COLO829 (cell line): ENCODE data around the gene NEDD9.
A peak's percentile ranks its signal among the peaks of the same experiment; 100 is the strongest.

Source experiments
- DNase-seq: peaks from one replicate; pipeline ENCODE4 v3.0.0; 2012; ENCODE audit warnings: low spot score

Gene NEDD9

DNA sequence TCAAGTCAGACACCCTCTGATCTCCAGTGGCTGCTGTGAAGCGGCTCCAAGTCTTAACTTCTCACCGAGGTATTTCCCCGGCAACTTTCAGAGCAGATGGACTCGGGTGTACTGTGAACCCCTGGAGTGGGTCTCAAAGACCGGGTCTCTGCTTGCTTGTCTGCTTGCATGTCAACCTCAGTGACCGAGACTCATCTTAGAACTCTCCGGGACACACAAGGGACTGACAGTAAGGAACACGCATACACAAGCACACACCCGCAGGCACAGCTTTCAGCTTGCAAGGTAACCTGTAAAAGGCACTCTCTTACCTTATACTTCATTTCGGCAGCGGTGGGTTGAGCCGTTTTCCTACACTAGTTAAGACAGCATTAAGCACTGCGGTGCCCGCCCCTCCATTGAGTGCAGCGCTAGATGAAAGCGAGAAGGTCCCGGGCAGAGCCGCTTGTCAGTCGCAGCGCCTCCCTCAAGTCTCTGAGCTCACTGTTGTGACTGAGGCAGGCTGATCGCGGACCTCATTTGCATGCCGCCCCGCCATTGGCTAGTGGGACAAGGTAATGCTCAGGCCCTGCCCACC is at the start of gene NEDD9:
Gene NEDD9, minus strand, starts transcription at position 476 of the 577 bp plus-strand sequence. Its CDS starts 153 bp downstream, at position 323.
- peak; percentile 98 for DNase-seq

- DNase-seq: no peak
Measured at GRCh38 chr6:11282245-11282644, 49.8 kb upstream of the NEDD9 start.

DNA sequence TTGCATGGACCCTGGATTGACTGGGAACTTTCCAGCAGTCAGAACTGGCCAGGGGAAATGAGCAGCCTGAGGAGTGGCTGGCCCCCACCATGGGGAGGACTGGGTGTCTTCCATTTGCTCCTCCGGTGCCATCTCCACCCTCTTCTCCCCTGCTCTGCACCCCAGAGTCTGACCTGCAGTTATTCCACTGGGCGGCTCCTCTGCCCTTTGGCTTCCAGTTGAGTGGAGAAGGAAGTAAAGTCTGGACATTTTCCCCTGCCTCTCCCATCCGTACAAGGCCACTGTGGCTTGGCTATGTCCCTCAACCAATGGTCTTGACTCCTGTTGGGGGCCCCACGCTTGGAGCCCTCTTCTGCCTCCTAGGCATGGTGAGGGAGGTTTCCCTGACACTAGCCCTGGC is 47.9 kb upstream of the NEDD9 start:
- DNase-seq: no peak

DNA sequence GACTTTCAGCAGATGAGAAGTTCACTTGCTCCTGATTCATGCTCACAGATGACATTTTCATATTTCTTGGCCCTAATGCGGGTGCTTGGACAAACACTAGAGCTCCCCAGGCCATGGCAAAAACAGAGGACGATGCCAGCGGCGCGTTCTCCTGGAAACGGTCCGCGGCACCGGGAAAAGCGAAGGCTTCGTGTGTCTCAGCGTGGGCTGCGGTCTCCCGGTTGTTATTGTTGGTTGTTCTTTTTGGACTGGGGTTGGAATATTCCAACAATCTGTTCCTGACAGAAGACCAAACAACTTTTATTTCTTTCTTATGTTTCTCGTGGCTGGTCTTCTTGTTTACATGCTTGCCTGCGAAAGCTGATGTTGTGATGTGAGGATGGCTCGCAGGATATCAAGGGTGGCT is 46.8 kb upstream of the NEDD9 start:
- DNase-seq: no peak

DNA sequence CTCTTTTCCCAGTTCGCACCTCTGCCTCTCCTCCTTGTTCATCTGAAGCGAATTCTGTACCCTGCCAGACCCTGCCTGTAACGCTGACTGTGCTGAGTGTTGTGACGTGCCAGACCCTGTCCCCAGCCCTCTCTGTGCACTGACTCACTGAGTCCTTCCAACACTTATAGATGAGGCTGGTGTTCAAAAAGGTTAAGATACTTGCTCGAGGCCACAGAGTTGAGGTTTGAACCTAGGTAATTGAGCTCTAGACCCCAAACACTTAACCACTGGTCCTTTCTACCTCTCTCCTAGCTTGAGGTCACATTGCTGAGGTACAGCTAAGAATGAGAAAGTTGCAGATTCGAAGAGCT is 45.7 kb upstream of the NEDD9 start:
- DNase-seq: no peak

DNA sequence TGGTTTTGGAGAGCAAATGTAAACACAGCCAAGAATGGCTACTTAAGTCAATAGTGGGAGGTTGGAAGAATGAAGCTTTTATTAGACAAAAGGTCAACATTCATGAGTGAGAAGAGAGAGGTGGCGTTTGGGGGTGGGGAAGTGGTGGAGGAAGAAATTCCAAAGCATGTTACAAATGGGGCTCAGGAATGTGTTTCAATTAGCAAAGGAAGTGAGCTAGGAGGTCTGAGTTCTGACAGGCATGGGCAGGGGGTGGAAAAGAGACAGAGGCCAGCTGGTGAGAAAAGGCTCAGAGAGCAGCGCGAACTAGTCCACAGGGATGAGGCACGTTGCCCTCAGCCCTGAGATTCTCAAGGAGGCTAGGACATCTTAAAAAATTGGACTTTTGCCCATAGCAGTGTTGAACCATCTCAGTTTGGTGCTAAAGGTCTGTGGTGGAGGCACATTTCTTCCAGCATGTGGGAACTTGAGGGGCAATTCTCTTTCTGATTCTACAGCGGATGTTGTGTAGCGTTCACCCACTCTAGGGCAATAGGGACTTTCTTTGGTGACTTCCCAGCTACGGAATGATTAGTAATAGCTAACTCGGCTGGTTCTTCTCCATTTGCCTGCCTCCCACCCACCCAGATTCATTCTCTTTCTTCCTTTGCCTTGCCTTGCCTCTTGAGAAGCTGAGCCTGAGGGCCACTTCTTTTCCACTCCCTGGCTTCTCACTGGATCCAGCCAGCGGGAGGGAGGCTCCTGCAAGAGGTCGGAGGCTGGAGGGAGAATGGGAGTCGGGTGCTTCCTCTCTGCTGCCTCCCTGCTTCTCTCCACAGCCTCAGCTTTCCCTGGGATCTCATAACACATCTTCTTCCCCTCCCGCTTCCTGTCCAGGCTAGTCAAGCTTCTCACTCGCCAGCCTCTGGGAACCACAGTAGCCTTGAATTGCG is 45.1 kb upstream of the NEDD9 start:
- DNase-seq: peak; percentile 96

GRCh38 chr6:11276911-11277274 is 44.4 kb upstream of the NEDD9 start:
- DNase-seq: peak; percentile 63

- no peak for DNase-seq
Measured at GRCh38 chr6:11276228-11276627, 43.8 kb upstream of the NEDD9 start.

DNA sequence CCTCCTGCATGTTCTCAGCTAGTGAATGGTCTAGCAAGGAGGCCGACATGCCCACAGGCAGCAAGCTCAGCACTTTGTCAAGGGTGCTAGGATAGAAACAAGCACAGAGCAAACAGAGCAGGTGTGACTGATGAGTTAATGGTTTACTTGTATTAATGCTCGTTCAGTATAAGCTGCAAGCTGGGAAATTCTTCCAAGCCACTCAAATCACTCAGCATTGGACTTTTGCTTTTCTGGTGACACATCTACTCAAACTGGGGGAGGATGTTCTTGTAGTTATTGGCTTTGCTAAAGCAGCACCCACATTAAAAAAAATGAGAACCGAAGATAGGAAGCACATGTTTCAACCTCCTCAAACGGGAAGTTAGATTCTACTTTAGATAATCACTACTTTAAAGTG is 43.1 kb upstream of the NEDD9 start:
- no peak for DNase-seq

DNA sequence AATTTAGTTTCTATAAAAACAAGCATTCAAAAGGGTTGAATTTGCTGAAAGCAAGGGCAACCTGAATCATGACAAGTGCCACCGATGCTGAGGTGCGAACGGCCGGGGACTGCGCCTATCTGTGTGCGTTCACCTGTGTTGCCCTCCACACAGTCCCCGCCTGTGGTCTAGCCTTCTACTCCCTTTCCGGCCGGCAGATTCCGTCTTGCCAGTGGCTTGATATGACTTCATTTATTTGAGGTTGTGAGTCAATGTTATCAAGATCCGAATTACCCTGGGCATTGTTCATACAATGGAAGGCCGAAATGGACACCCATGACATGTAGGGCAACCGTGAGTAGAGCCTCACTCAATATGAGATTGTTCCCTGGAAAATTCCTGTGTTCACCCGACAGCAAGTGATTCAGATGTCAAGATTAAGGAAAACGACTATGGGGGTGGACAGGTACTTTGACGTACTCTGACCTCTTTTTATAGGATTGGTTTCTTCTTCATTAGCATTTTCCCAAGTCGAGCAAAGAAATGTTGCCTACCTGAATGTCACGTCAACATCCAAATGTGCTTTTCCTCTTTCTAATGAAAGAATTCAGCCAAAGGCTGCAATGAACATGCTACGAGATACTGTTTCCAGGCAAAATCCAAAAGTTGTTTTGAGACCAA is 41.1 kb upstream of the NEDD9 start:
- no peak for DNase-seq

DNA sequence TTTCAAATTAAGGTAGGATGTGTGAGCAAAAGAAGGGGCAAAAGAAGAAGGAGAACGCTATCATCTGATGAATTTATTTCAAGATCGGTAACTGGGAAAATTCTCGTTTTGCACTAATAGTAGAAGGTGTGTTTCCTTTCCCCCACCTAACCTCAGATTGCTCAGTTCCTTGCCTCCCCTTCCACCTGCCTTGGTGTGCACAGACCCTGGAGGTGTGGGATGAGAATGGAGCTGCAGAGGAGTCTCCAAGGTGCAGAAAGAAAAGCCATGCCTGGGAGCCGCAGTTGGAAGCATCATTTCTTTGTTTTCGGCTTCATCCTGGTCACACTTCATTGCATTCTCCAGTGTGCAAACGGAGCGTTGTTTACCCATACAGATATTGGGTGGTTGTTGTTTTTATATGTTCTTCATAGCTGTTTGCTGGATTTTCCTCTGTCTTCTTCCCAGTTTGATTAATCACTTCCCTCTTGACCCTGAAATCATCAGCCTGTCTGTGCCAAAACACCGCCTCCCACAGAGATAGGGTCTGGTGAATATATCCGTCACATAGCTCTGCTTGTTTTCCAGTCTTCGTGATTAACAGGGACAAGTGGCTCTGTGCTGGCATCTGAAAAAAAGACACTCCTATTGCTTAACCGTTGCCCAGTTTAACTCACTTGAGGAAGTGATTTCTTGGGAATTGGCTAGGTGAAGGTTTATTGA is 40.2 kb upstream of the NEDD9 start:
- no peak for DNase-seq

DNA sequence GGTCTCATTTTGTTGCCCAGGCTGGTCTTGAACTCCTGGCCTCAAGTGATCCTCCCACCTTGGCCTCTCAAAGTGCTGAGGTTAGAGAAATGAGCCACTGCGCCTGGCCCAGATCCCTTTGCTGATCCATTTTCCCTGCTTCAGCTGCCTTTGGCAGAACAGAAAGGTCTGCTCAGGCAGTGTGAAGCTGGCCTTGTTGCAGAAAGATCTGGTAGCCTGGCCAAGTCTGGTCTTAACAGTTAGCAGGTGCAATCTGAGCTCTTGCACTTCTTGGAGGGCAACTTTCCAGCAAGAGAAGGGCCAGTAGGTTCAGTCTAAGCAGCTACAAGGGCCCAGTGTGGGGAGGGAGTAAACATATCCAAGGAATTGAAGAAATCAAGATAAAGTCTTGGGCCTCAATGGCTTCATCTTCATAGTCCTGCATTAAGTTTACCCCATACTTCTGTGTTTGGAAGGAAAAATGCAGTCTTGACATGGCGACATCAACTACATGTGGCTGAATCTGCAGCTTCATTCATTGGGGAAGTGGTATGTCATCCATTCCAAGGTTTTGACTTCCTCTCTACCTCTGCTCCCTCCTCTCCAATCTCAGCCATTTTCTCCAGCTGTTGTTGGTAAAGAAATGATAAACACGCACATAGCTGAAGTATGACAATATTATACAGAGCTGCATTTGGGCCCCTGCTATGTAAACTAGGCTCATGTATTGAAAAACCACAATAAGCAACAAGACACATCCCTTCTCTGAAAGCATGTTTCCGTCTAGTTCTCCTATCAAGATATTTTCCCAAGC is 39.0 kb upstream of the NEDD9 start:
- no peak for DNase-seq

GRCh38 chr6:11270030-11271027 is 37.9 kb upstream of the NEDD9 start:
- DNase-seq: no peak

DNA sequence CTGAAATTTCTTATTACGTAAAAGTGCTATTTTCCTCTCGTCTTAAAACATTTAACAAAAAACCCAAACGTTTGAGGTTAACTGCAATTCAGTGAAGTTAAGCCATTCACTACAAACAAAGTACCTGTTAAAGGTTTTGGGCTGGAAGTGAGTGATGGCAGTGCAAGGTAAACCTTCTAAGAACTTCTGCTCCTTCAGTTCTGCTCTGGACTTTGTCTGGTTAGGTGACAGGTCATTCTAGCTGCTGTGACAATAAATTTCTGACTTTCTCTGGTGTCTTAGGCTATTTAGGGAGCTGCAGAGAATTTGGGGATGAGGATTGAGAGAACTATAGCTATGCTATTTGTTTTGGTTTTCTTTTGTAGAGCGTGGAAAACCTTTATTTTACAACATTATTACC is 36.5 kb upstream of the NEDD9 start:
- DNase-seq: no peak

DNA sequence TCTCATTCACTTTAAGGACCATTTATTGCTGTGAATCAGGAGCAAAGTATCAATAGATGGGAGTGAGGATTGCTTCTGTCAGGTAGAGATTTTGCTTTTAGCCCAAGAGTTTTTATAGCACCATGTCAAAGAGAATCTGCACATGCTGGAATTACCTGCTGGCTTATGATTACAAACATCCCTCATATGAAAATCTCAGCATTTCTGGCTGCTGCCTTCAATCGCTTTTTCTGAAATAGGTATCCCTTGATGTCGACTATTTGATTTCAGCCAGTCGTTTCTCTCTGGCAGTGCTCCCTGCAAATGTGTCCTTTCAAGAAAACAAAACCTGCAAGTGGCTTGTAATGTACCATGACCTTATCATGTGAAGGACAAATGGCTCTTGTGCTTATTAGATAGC is 34.5 kb upstream of the NEDD9 start:
- DNase-seq: no peak

DNA sequence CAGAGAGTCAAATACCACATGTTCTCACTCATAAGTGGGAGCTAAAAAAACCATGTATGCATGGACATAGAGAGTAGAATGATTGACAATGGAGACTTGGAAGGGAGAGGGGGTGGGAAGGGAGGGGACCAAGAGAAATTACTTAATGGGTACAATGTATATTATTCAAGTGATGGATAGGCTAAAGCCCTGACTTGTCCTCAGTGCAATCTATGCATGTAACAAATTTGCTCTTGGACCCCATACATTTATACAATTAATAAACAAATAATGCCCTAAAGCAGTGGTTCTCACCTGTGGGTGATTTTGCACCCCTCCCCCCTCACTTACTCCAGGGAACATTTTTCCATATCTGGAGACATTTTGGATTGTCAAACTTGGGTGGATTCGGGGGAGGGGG is 33.5 kb upstream of the NEDD9 start:
- no peak for DNase-seq

GRCh38 chr6:11264100-11264499 is 31.6 kb upstream of the NEDD9 start:
- no peak for DNase-seq

DNA sequence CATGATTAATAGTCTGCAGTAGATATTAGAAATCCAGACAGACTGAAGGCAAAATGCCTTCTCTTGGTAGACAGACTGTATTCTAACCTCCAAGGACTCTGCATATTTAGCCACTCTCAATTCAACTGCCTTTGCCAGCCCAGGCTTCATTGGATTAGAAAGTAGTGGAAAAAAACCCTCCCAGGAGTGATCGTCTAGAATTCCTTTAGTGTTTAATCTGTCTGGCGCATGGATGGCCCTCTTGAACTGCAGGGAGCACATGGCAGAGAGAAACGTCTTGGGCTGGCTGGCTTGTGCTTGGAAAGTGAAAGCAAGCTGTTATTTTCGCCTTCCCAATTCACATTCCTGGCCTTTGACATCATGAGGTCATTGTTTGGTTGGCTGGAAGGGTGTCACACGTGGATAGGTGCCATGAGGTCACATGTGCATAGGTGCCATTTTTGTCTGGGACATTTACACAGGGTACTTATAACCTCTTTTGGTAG is 30.9 kb upstream of the NEDD9 start:
- no peak for DNase-seq

- no peak for DNase-seq
Measured at GRCh38 chr6:11262242-11262641, 29.8 kb upstream of the NEDD9 start.
